Fibroblast of lung (primary cell): ENCODE results near the gene NAT16.

Experiments
- EZH2 ChIP-seq: IDR thresholded peaks from 2 replicates; pipeline ENCODE4 v1.5.1; 2012; ENCODE audit warnings: low read length, control low read depth, mild to moderate bottlenecking; ENCODE audit errors: missing control alignments
- TF ChIP-seq, protein P1 (sequence below), 2 donors: IDR thresholded peaks in 1 of 2; conservative IDR thresholded peaks in 1 of 2; 1 replicate in 1 of 2; 2 replicates in 1 of 2; pipeline ENCODE4 v1.5.1; 2011 to 2012; ENCODE audit warnings: low read length in 2 of 2, control low read depth in 1 of 2, inconsistent platforms in 1 of 2, low read depth in 1 of 2, mild to moderate bottlenecking in 1 of 2

DNA sequence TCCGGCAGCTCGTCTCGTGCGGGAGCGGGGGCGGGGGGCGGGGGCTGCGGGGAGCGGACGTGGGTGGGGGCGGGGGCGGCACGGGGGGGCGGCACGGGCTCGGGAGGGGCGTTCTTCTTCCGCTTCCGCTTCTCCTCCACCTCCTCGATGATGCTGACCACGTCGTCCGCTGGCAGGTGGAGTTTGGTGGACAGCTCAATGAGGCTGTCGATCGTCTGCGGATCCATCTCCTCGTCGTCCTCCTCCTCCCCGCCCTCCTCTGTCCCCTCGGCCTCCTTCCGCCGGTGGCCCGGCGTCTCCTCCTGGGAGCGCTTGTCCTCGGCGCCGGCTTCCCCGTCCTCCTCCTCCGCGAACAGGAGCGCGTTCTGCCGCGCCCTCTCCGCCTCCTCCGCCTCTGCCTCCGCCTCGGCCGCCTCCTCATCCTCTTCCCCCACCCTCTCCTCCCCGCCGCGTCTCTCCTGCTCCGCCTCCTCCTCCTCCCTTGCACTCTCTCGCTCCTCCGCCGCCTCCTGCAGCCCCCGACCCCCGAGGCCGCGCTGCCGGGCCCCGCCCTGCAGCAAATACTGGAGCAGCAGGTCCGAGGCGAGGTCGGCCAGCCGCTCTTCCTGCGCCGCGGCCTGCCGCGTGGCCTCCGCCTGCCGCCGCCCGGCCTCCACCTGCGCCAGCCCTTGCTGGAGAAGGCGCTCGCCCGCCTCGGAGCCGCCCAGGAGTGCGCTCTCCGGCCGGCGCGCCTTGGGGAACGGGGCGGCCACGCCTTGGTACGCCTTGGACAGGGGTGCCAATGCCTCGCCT, 16.6 kb downstream of the NAT16 start:
- TF ChIP-seq, protein P1, sequence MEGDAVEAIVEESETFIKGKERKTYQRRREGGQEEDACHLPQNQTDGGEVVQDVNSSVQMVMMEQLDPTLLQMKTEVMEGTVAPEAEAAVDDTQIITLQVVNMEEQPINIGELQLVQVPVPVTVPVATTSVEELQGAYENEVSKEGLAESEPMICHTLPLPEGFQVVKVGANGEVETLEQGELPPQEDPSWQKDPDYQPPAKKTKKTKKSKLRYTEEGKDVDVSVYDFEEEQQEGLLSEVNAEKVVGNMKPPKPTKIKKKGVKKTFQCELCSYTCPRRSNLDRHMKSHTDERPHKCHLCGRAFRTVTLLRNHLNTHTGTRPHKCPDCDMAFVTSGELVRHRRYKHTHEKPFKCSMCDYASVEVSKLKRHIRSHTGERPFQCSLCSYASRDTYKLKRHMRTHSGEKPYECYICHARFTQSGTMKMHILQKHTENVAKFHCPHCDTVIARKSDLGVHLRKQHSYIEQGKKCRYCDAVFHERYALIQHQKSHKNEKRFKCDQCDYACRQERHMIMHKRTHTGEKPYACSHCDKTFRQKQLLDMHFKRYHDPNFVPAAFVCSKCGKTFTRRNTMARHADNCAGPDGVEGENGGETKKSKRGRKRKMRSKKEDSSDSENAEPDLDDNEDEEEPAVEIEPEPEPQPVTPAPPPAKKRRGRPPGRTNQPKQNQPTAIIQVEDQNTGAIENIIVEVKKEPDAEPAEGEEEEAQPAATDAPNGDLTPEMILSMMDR (conservative IDR thresholded peaks at IDR 0.05 in 1 of 2, IDR thresholded peaks at IDR 0.05 in 1 of 2; ENCODE audit: low read depth in 1 of 2, low read length in 2 of 2): no peak
- peak; percentile 65 for TF ChIP-seq EZH2
